Measurements from ENCODE around the gene PTGER3.
"Not testable (repeated sequence)": the region's sequence is repeated elsewhere in the genome, so short reads cannot be mapped to it uniquely, and the experiment has no call there.

DNA sequence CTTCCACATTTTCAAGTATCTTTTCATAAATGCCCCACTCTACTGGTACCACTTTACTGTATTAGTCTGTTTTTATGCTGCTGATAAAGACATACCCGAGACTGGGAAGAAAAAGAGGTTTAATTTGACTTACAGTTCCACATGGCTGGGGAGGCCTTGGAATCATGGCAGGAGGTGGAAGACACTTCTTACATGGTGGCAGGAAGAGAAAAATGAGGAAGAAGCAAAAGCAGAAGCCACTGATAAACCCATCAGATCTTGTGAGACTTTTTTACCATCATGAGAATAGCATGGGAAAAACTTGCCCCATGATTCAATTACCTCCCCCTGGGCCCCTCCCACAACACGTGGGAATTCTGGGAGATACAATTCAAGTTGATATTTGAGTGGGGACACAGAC, 107.2 kb downstream of the PTGER3 start:
- TF ChIP-seq, protein P1, sequence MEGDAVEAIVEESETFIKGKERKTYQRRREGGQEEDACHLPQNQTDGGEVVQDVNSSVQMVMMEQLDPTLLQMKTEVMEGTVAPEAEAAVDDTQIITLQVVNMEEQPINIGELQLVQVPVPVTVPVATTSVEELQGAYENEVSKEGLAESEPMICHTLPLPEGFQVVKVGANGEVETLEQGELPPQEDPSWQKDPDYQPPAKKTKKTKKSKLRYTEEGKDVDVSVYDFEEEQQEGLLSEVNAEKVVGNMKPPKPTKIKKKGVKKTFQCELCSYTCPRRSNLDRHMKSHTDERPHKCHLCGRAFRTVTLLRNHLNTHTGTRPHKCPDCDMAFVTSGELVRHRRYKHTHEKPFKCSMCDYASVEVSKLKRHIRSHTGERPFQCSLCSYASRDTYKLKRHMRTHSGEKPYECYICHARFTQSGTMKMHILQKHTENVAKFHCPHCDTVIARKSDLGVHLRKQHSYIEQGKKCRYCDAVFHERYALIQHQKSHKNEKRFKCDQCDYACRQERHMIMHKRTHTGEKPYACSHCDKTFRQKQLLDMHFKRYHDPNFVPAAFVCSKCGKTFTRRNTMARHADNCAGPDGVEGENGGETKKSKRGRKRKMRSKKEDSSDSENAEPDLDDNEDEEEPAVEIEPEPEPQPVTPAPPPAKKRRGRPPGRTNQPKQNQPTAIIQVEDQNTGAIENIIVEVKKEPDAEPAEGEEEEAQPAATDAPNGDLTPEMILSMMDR (conservative IDR thresholded peaks at IDR 0.05; ENCODE audit: low read depth, low read length): not testable (repeated sequence)
- not testable (repeated sequence) for TF ChIP-seq EZH2 (IDR thresholded peaks at IDR 0.05; ENCODE audit: borderline replicate concordance, low read depth, low read length, poor library complexity, severe bottlenecking)
